GM23338 (cell line): ENCODE measurements around the gene ALOX5AP.

Experiments used
- CREB1 ChIP-seq: fragments of 250-450 bp; sonication (Bioruptor Pico); IDR thresholded peaks from 2 replicates; pipeline ENCODE4 v1.5.0; 2020; ENCODE audit warnings: low read depth, mild to moderate bottlenecking, moderate library complexity
- EZH2 ChIP-seq: fragments of 200-600 bp; sonication (generic); IDR thresholded peaks from one replicate; pipeline ENCODE4 v1.8.0; 2017; ENCODE audit warnings: antibody characterized with exemption, mild to moderate bottlenecking, low read depth; ENCODE audit not compliant: unreplicated experiment
- EZH2phosphoT487 ChIP-seq: fragments of 200-600 bp; sonication (generic); IDR thresholded peaks from one replicate; pipeline ENCODE4 v1.8.1; 2018; ENCODE audit warnings: antibody characterized with exemption; ENCODE audit not compliant: unreplicated experiment
- POLR2AphosphoS5 ChIP-seq: IDR thresholded peaks from 2 replicates; pipeline ENCODE4 v1.6.1; 2016; ENCODE audit warnings: antibody characterized with exemption, low read depth
- TF ChIP-seq, protein P1 (sequence below), 2 experiments: fragments of 200-600 bp in 1 of 2; sonication (generic) in 1 of 2; conservative IDR thresholded peaks; 2 replicates each; pipeline versions ENCODE4 v1.5.1 to v1.6.1; 2016 to 2017; ENCODE audit warnings: antibody characterized with exemption in 2 of 2, low read depth in 2 of 2, mild to moderate bottlenecking in 2 of 2, moderate library complexity in 1 of 2

DNA sequence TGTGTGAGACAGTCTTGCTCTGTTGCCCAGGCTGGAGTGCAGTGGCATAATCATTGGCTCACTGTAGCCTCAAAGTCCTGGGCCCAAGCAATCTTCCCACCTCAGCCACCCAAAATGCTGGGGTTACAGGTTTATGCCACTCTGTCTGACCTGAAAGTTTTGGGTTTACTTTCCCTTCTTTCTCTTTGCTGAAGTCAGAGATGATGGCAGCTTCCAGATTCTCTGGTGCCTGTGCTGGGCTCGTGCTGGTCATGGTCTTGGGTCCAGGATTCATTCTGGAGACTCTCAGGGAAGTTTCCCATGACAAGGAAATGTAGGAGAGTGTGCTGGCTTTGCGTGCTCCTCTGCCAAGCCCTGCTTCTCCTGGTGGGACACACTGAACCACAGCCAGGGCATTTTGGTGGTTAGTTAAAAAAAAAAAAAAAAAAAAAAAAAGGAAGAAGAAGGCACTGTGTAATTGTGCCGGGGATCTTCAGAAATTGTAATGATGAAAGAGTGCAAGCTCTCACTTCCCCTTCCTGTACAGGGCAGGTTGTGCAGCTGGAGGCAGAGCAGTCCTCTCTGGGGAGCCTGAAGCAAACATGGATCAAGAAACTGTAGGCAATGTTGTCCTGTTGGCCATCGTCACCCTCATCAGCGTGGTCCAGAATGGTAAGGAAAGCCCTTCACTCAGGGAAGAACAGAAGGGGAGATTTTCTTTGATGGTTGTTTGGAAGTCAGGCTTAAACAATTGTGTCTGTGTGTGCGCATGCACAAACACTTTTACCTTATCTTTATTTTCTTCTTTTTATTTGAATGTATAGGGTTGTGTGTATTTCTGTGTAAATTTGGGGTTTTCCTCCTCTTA, at the start of gene ALOX5AP:
- TF ChIP-seq, protein P1, sequence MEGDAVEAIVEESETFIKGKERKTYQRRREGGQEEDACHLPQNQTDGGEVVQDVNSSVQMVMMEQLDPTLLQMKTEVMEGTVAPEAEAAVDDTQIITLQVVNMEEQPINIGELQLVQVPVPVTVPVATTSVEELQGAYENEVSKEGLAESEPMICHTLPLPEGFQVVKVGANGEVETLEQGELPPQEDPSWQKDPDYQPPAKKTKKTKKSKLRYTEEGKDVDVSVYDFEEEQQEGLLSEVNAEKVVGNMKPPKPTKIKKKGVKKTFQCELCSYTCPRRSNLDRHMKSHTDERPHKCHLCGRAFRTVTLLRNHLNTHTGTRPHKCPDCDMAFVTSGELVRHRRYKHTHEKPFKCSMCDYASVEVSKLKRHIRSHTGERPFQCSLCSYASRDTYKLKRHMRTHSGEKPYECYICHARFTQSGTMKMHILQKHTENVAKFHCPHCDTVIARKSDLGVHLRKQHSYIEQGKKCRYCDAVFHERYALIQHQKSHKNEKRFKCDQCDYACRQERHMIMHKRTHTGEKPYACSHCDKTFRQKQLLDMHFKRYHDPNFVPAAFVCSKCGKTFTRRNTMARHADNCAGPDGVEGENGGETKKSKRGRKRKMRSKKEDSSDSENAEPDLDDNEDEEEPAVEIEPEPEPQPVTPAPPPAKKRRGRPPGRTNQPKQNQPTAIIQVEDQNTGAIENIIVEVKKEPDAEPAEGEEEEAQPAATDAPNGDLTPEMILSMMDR (conservative IDR thresholded peaks at IDR 0.05; ENCODE audit: low read depth in 2 of 2), result no peak
- TF ChIP-seq EZH2phosphoT487, result no peak
- no peak for TF ChIP-seq CREB1
- no peak for TF ChIP-seq POLR2AphosphoS5
- TF ChIP-seq EZH2, result no peak
